Measurements from ENCODE around the gene HIPK2. TPM values are rescaled to one million over a fixed set of nuclear protein-coding genes. Genes with fewer than 3 reads are reported as not detected.

Gene HIPK2
- total RNA-seq, 1 experiment from 2014 or later, result 35.2 TPM

GRCh38 chr7:139582671-139583155, 195.1 kb downstream of the HIPK2 start:
- Histone ChIP-seq H3K36me3 (ENCODE audit: low read depth) (no peaks in the 10 kb centered on the region), H3K27ac (no peak overlapping the region), H3K9me2 (ENCODE audit: insufficient read depth) (no peaks in the 10 kb centered on the region), H3F3A (ENCODE audit: insufficient read depth, low read depth) (no peaks in the 10 kb centered on the region), H4K20me1 (ENCODE audit: insufficient read depth) (no peaks in the 10 kb centered on the region), H3K79me2 (ENCODE audit: low read depth) (no peaks in the 10 kb centered on the region), H3K4me1 (replicated peaks; ENCODE audit: insufficient read depth) (no peaks in the 10 kb centered on the region), H3K27me3 (ENCODE audit: insufficient read depth, low read depth) (no peaks in the 10 kb centered on the region), H2AFZ (no peak overlapping the region), H3K9me3 (ENCODE audit: insufficient read depth, low read depth) (no peaks in the 10 kb centered on the region), H3K4me2 (no peak overlapping the region), H3K4me3 (no peak overlapping the region)
- TF ChIP-seq CTCF (conservative IDR thresholded peaks at IDR 0.05) (no peak), EZH2 (IDR thresholded peaks at IDR 0.05; ENCODE audit: low read depth) (no peak)
- DNase-seq, result no peak
- intact Hi-C loops (cut with micrococcal nuclease; ENCODE audit: unreplicated experiment), result no loop called here
- BruUV-seq (replicated peaks), result no TSS peak
- CTCF ChIA-PET, result no interaction called here
- POLR2A ChIA-PET (ENCODE audit: unreplicated experiment), result no interaction called here

DNA sequence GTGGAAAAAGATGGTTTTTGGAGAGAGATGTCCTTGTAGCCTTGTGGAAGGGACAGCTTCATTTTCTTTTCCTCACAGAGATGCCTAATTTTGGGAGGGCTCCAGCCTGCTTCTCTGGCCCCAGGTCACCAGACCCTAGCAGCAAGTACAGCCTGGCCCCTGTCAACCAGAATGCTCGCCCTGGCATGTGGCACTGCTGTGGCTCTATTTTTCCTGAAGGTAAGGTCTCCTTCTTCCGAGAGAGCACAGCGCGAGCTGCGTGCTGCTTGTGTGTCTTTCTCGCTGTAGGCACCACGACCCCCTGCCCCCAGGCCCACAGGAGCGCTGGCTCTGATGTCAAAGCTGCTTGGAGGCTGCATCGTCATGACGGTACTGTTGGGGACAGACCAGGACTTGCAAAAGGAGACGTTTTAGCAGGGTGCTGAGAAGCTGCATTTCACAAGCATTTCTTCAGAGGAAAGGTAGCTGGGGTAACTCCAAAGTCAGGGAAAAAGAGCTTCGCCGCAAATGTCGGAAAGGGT, 195.6 kb downstream of the HIPK2 start:
- CTCF ChIA-PET, result no interaction called here
- Histone ChIP-seq H3K9me3 (ENCODE audit: insufficient read depth, low read depth) (no peaks in the 10 kb centered on the region), H3K79me2 (ENCODE audit: low read depth) (no peaks in the 10 kb centered on the region), H3K4me3 (no peak overlapping the region), H4K20me1 (ENCODE audit: insufficient read depth) (no peaks in the 10 kb centered on the region), H3K27ac (no peak overlapping the region), H3K27me3 (ENCODE audit: insufficient read depth, low read depth) (no peaks in the 10 kb centered on the region), H3K4me1 (replicated peaks; ENCODE audit: insufficient read depth) (no peaks in the 10 kb centered on the region), H2AFZ (no peak overlapping the region), H3K36me3 (ENCODE audit: low read depth) (no peaks in the 10 kb centered on the region), H3K9me2 (ENCODE audit: insufficient read depth) (no peaks in the 10 kb centered on the region), H3K4me2 (no peak overlapping the region), H3F3A (ENCODE audit: insufficient read depth, low read depth) (no peaks in the 10 kb centered on the region)
- no TSS peak for BruUV-seq (replicated peaks)
- DNase-seq, result no peak
- POLR2A ChIA-PET (ENCODE audit: unreplicated experiment), result no interaction called here
- intact Hi-C loops (cut with micrococcal nuclease; ENCODE audit: unreplicated experiment), result no loop called here
- TF ChIP-seq CTCF (conservative IDR thresholded peaks at IDR 0.05) (no peak), EZH2 (IDR thresholded peaks at IDR 0.05; ENCODE audit: low read depth) (no peak)

DNA sequence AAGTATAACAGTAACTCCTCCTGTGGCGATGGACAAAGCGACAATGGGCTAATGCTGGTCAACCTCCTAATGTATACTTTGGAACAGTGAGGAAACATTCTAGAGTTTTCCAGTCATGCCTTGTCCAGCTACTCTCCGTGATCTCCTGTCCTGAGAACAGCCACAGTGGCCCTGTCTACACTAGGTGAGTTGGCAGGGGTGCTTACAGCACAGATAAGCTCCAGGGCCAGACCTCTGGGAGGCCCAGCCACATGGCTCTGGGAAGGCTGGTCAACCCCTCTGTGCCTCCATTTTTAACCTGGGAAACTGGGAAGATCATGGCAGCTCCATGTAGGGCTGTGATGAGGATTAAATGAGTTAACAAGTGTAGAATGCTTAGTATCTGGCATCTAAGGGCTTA, 197.4 kb downstream of the HIPK2 start:
- H3K4me2 ChIP-seq, result no peak overlapping the region
- H3K4me1 ChIP-seq (replicated peaks; ENCODE audit: insufficient read depth), result no peaks in the 10 kb centered on the region
- BruUV-seq (replicated peaks), result no TSS peak
- H3K9me2 ChIP-seq (ENCODE audit: insufficient read depth), result no peaks in the 10 kb centered on the region
- H3K27ac ChIP-seq, result no peak overlapping the region
- TF ChIP-seq CTCF (conservative IDR thresholded peaks at IDR 0.05) (no peak), EZH2 (IDR thresholded peaks at IDR 0.05; ENCODE audit: low read depth) (no peak)
- ChIA-PET CTCF (no interaction called here), POLR2A (ENCODE audit: unreplicated experiment) (no interaction called here)
- DNase-seq, result no peak
- no peaks in the 10 kb centered on the region for H3K36me3 ChIP-seq (ENCODE audit: low read depth)
- no peak overlapping the region for H2AFZ ChIP-seq
- intact Hi-C loops (cut with micrococcal nuclease; ENCODE audit: unreplicated experiment), result no loop called here
- H3K27me3 ChIP-seq (ENCODE audit: insufficient read depth, low read depth), result no peaks in the 10 kb centered on the region
- H3K9me3 ChIP-seq (ENCODE audit: insufficient read depth, low read depth), result no peaks in the 10 kb centered on the region
- H3K79me2 ChIP-seq (ENCODE audit: low read depth), result no peaks in the 10 kb centered on the region
- no peaks in the 10 kb centered on the region for H4K20me1 ChIP-seq (ENCODE audit: insufficient read depth)
- H3F3A ChIP-seq (ENCODE audit: insufficient read depth, low read depth), result no peaks in the 10 kb centered on the region
- no peak overlapping the region for H3K4me3 ChIP-seq
